GM21528 (cell line): ENCODE measurements around the gene RTL1.

Source experiments
- ATAC-seq: cut with Tn5 transposase; IDR thresholded peaks from one replicate; pipeline ENCODE4 v1.9.1; 2021; ENCODE audit warnings: mild to moderate bottlenecking, moderate library complexity; ENCODE audit not compliant: unreplicated experiment, low FRiP score

Gene RTL1

GRCh38 chr14:100903672-100904185 lies at the start of gene RTL1:
TSS of gene RTL1 (minus strand) at chr14:100903722. CDS start at chr14:100884788, 18,934 bp downstream.
- no peak for ATAC-seq

GRCh38 chr14:100950024-100950423 lies 46.5 kb upstream of the RTL1 start:
- no peak for ATAC-seq

GRCh38 chr14:100944052-100944451 lies 40.5 kb upstream of the RTL1 start:
- no peak for ATAC-seq

- ATAC-seq: no peak
These were observed 26.7 kb upstream of the RTL1 start for GRCh38 chr14:100930270-100930669.

GRCh38 chr14:100915560-100915959 lies 12.0 kb upstream of the RTL1 start:
- no peak for ATAC-seq

GRCh38 chr14:100914597-100915021 lies 11.1 kb upstream of the RTL1 start:
- ATAC-seq: no peak

GRCh38 chr14:100911665-100912316 lies 8.3 kb upstream of the RTL1 start:
- no peak for ATAC-seq

- ATAC-seq: no peak
These were observed 7.6 kb upstream of the RTL1 start for GRCh38 chr14:100910888-100911664.

- ATAC-seq: no peak
These were observed 5.9 kb upstream of the RTL1 start for GRCh38 chr14:100909439-100909838.

- ATAC-seq: no peak
These were observed 3.7 kb upstream of the RTL1 start for GRCh38 chr14:100907240-100907639.

- no peak for ATAC-seq
These were observed 2.9 kb upstream of the RTL1 start for GRCh38 chr14:100906420-100906819.

- ATAC-seq: no peak
These were observed 1.6 kb upstream of the RTL1 start for GRCh38 chr14:100905166-100905565.

GRCh38 chr14:100904307-100905087 lies 975 bp upstream of the RTL1 start:
- no peak for ATAC-seq

- ATAC-seq: no peak
These were observed 421 bp downstream of the RTL1 start for GRCh38 chr14:100903134-100903468.

GRCh38 chr14:100902295-100903133 lies 1.0 kb downstream of the RTL1 start:
- no peak for ATAC-seq

GRCh38 chr14:100901391-100902183 lies 1.9 kb downstream of the RTL1 start:
- ATAC-seq: no peak

GRCh38 chr14:100900837-100901390 lies 2.6 kb downstream of the RTL1 start:
- no peak for ATAC-seq

GRCh38 chr14:100899884-100900771 lies 3.4 kb downstream of the RTL1 start:
- no peak for ATAC-seq
